NCI-H146 (cell line): ENCODE results near the gene ZSCAN9.

ENCODE experiments used
- DNase-seq: peaks from one replicate; lab custom pipeline; 2025; lab: John Stamatoyannopoulos, UW

ZSCAN9 gene

DNA sequence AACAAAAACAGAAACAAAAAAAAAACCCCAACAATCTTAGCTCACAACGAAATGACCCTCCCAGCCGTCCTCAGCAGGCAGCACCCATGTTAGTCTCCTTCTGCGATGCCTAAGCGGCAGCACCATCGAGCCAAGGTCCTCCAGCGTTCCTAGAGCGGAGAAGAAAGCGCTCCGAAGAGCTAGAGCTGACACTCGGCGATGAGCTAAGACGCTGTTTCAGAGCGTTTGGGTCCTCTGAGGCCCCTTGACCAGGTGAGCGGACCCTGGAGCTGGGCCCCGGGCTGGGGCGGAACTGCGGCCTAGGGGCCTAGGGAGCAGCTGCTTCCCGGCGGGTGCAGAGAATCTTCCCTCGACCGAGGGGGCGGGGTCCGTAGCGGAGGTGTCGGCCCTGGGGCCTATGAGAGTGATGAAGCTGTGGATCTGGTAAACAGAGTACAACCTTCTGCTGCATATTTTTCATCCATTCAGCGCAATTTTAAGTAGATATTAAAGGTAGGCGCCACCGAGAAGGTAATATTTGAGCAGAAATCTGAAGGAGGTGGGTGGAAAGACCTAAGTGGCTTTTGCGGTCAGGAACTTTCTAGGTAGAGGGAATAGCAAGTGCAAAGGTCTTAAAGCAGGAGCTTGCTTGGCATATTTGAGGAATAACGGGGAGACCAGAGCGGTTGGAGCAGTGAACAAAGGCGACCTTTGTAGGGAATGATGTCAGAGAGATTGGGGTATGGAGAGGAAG, 42.1 kb downstream of the ZSCAN9 start, which contains the start of gene ZSCAN26:
Gene ZSCAN26 (plus strand): TSS at position 182 of the 733 bp plus-strand sequence. CDS start 4,777 bp downstream, outside the sequence.
- peak; percentile 87 for DNase-seq

DNA sequence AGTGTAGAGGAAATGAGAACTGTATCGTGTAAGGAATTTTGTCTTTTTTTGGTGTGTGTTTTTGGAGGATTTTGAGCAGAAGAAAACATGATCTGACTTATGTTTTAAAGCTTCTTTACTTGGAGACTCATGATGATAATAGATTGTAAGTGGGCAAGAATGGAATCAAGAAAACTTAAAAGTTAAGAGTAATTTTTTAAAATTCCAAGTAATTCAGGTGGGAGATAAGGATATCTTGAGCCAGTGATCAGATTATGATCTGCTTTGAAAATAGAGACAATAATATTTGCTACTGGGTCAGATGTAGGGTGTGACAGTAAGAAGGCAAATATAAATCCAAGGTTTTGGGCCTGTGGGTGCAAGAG, 42.6 kb downstream of the ZSCAN9 start:
- DNase-seq = no peak

DNA sequence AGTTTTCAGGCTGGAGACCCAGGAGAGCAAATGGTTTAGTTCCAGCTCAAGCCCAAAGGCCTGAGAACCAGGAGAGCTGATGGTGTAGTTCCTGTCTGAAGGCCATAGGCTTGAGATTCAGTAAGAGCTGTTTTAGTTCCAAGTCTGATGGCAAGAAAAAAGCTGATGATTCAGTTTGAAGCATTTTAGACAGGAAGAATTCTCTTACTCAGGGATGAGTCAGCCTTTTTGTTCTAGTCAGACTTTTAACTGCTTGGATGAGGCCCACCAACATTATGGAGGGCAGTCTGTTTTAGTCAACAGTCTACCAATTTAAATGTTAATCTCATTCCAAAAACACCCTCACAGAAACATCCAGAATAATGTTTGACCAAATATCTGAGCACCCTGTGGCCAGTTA, 44.4 kb downstream of the ZSCAN9 start:
- DNase-seq = no peak

- DNase-seq = no peak
These were observed 49.8 kb downstream of the ZSCAN9 start for GRCh38 chr6:28274888-28275287.

DNA sequence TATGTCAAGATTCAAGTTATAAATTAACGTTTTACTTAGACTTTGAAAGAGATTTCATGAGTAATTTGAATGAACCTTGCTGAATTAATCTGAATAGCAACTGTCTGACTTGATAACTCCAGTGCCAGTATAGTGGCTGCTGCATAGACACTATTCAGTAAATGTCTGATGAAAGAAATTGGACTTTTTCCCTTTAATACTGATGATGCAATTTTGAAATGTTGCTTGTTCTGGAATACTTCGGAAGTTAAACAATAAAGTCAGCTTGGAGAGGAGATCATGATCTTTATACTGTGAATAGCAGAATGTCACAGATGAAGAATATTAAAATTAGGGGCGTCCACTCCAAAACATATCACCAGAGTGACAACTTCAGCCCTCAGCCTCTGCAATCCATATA, 52.7 kb downstream of the ZSCAN9 start:
- no peak for DNase-seq

GRCh38 chr6:28280595-28281287, 55.7 kb downstream of the ZSCAN9 start:
- no peak for DNase-seq

- DNase-seq = peak; percentile 86
These were observed 56.4 kb downstream of the ZSCAN9 start, which contains the start of gene PGBD1 for GRCh38 chr6:28281288-28282064. Gene PGBD1, plus strand, starts transcription at chr6:28281572. Its CDS starts 2,242 bp downstream, at chr6:28283814.

DNA sequence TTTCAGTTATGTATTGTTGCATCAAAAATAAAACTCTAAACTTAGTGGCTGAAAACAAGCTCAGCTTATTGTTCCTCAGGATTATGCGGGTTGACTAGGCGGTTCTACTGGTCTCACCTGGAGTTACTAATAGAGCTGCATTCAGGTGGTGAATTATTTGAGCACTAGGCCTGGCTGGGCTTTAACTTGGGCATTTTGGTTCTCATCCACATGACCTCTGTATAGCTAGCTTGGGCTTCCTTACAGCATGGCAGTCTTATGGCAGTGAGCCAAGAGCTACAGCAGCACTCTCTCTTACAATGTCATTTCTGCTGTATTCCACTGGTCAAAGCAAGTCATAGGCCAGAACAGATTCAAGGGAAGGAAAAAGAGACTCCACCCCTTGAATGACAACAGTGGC, 57.9 kb downstream of the ZSCAN9 start:
- no peak for DNase-seq
